Measurements from ENCODE around the gene TRMT61A.

DNA sequence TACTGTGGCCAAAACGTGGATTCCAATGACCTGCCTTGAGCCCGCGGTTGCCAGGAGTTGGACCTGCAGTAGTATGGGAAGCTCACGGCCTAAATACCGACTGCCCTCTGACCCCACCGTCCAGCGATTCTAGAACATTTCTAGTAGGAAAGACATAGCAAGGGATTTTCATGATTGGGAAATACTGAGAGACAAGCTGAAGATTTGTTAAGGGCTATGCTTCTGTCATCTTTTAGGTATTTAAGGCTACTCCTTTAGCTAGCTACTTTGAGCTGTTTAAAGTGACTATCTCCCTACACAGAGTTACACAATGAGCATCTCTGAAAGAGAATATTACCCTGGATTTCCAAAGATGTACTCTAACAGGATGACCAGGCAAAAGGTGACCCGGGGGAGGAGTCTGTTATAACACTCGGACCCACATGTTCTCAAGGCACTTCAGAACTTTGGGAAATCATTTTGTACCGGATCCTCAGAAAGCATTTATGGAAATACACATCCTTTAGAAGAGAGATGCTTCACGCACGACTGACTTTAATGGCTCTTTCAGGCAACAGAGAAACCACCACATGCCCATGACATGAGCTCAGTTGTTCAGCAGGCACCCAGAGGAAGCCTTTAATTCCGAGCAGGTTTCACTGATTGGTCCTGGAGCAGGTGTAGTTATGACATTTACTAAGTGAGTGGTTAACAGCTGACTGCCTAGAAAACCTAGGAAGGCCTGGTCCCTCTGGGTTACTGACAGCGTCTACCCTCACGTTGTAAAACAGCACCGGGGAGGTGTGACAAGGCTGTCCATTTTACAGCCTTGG, 29.3 kb downstream of the TRMT61A start:
- TF ChIP-seq, protein P1, sequence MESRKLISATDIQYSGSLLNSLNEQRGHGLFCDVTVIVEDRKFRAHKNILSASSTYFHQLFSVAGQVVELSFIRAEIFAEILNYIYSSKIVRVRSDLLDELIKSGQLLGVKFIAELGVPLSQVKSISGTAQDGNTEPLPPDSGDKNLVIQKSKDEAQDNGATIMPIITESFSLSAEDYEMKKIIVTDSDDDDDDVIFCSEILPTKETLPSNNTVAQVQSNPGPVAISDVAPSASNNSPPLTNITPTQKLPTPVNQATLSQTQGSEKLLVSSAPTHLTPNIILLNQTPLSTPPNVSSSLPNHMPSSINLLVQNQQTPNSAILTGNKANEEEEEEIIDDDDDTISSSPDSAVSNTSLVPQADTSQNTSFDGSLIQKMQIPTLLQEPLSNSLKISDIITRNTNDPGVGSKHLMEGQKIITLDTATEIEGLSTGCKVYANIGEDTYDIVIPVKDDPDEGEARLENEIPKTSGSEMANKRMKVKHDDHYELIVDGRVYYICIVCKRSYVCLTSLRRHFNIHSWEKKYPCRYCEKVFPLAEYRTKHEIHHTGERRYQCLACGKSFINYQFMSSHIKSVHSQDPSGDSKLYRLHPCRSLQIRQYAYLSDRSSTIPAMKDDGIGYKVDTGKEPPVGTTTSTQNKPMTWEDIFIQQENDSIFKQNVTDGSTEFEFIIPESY (IDR thresholded peaks at IDR 0.05; ENCODE audit: extremely low read depth, insufficient replicate concordance, low read length), result no peak
- TF ChIP-seq POLR2A (IDR thresholded peaks at IDR 0.05; ENCODE audit: borderline replicate concordance, extremely low read depth, insufficient read depth, insufficient read length), result no peak
- TF ChIP-seq, protein P2, sequence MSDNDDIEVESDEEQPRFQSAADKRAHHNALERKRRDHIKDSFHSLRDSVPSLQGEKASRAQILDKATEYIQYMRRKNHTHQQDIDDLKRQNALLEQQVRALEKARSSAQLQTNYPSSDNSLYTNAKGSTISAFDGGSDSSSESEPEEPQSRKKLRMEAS (IDR thresholded peaks at IDR 0.05), result no peak
- no peak for TF ChIP-seq ZNF274 (IDR thresholded peaks at IDR 0.05; ENCODE audit: low read depth, low read length)
- no peak for TF ChIP-seq YY1 (IDR thresholded peaks at IDR 0.05; ENCODE audit: extremely low read depth, insufficient replicate concordance, low read depth, low read length)
- TF ChIP-seq, protein P3, sequence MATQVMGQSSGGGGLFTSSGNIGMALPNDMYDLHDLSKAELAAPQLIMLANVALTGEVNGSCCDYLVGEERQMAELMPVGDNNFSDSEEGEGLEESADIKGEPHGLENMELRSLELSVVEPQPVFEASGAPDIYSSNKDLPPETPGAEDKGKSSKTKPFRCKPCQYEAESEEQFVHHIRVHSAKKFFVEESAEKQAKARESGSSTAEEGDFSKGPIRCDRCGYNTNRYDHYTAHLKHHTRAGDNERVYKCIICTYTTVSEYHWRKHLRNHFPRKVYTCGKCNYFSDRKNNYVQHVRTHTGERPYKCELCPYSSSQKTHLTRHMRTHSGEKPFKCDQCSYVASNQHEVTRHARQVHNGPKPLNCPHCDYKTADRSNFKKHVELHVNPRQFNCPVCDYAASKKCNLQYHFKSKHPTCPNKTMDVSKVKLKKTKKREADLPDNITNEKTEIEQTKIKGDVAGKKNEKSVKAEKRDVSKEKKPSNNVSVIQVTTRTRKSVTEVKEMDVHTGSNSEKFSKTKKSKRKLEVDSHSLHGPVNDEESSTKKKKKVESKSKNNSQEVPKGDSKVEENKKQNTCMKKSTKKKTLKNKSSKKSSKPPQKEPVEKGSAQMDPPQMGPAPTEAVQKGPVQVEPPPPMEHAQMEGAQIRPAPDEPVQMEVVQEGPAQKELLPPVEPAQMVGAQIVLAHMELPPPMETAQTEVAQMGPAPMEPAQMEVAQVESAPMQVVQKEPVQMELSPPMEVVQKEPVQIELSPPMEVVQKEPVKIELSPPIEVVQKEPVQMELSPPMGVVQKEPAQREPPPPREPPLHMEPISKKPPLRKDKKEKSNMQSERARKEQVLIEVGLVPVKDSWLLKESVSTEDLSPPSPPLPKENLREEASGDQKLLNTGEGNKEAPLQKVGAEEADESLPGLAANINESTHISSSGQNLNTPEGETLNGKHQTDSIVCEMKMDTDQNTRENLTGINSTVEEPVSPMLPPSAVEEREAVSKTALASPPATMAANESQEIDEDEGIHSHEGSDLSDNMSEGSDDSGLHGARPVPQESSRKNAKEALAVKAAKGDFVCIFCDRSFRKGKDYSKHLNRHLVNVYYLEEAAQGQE (IDR thresholded peaks at IDR 0.05; ENCODE audit: low read depth), result no peak
